IgD-negative memory B cell (primary cell): ENCODE data around the gene P2RX5. TPM values are rescaled to one million over a fixed set of nuclear protein-coding genes. Genes with fewer than 3 reads are reported as not detected.

Experiments
- H3K27ac Mint-ChIP-seq, 3 donors: one replicate each; pipeline ENCODE4 v1.8.0; 2020 to 2022; ENCODE audit warnings: mild to moderate bottlenecking in 3 of 3, mixed read lengths in 3 of 3, moderate library complexity in 1 of 3
- H3K27me3 Mint-ChIP-seq: one replicate; pipeline ENCODE4 v1.8.0; 2021; ENCODE audit warnings: mixed read lengths
- H3K36me3 Mint-ChIP-seq: one replicate; pipeline ENCODE4 v1.8.0; 2020; ENCODE audit warnings: mild to moderate bottlenecking, mixed read lengths
- H3K4me1 Mint-ChIP-seq, 3 donors: one replicate each; pipeline ENCODE4 v1.8.0; 2020 to 2022; ENCODE audit warnings: mixed read lengths in 3 of 3, mild to moderate bottlenecking in 1 of 3
- H3K4me3 Mint-ChIP-seq, 4 donors: one replicate each; pipeline ENCODE4 v1.8.0; 2020 to 2022; ENCODE audit warnings: mild to moderate bottlenecking in 4 of 4, mixed read lengths in 4 of 4, moderate library complexity in 3 of 4
- H3K9me3 Mint-ChIP-seq, 3 donors: one replicate each; pipeline ENCODE4 v1.8.0; 2020 to 2021; ENCODE audit warnings: mixed read lengths in 3 of 3, mild to moderate bottlenecking in 1 of 3
- polyA plus RNA-seq: library from polyadenylated mRNA; unstranded; fragments of 300-500 nt; fragmentation: Illumina TruSeq; gene quantifications from one replicate; pipeline ENCODE4 v1.2.3, GENCODE V29; 2021

Gene P2RX5
- polyA plus RNA-seq, 1 donor from 2014 or later: 764 TPM

DNA sequence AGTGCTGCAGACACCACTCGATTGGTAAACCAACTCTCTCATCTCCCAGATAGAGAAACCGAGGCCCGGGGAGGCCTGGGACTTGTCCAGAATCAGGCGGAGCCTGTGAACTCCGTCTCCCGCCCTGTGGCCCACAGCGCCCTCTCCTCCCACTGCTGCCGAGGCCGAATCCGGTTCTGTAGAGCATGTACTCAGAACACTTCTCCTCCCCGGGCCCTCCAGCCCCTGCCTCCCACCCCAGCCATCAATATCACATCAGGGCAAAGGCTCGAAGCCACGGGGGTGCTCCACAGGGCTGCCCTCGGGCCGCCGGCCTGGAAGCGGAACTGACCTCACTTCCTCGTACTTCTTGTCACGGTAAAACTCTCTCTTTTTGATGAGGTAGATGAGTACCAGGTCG lies 14.4 kb downstream of the P2RX5 start:
- H3K4me1 Mint-ChIP-seq: peaks cover 14 to 18% (median 17%) of the 10 kb centered on the region in 3 donors
- H3K4me3 Mint-ChIP-seq: peak overlapping the region in 2 of 4 donors; percentile 37 to 63
- no peaks in the 10 kb centered on the region for H3K9me3 Mint-ChIP-seq
- H3K27me3 Mint-ChIP-seq: no peaks in the 10 kb centered on the region
- peaks cover 10% of the 10 kb centered on the region for H3K36me3 Mint-ChIP-seq
- H3K27ac Mint-ChIP-seq: peak overlapping the region in 2 of 3 donors; percentile 39 to 71

DNA sequence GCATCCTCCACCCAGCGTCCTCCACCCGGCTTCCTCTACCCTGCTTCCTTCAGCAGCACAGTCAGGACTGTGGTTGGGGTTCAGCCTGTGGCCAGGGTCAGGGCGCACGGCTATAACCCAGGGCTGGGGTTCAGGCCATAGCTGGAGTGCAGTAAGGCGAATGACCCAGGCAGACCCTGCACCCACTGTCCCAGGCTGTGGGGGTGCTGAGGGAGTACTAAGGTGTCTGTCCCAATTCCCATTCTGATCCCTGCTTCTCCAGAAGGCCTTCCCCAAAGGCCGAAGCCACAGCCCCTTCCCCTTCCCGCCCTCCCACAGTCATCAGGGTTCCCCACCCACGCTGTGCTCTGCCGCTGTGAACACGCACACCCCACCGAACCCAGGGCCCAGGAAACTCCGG lies 14.9 kb downstream of the P2RX5 start:
- H3K9me3 Mint-ChIP-seq: no peaks in the 10 kb centered on the region
- H3K36me3 Mint-ChIP-seq: peaks cover 10% of the 10 kb centered on the region
- peaks cover 14 to 21% (median 18%) of the 10 kb centered on the region in 3 donors for H3K4me1 Mint-ChIP-seq
- H3K27ac Mint-ChIP-seq: no peak overlapping the region
- H3K4me3 Mint-ChIP-seq: no peak overlapping the region
- no peaks in the 10 kb centered on the region for H3K27me3 Mint-ChIP-seq

DNA sequence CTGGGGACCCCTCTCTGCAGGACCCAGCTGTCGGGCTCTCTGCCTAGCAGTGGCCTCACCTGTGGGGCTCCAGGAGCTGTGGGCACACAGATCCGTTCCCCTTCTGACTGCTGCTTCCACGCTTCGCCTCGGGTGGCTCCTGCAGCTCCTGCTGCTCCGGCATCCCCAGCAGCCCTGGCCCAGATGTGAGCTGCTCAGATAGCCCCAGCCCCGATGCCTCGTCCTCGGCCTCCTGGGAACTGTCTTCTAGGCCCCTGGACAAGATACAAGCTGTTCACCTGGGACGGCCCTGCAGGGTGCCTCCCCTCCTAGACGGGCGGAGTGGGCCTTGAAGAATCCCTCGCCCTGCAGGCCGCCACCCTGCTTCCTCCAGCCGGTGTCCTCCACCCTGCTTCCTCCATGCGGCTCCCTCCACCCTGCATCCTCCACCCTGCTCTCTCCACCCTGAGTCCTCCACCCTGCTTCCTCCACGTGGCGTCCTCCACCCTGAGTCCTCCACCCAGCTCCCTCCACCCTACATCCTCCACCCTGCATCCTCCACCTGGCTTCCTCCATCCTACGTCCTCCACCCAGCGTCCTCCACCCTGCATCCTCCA lies 16.3 kb downstream of the P2RX5 start:
- Mint-ChIP-seq H3K9me3 (no peaks in the 10 kb centered on the region), H3K4me3 (peak overlapping the region in 1 of 4 donors; percentile 55), H3K36me3 (peaks cover 10% of the 10 kb centered on the region), H3K27me3 (no peaks in the 10 kb centered on the region), H3K4me1 (peaks cover 14 to 22% (median 18%) of the 10 kb centered on the region in 3 donors), H3K27ac (peak overlapping the region in 2 of 3 donors; percentile 62 to 77)

DNA sequence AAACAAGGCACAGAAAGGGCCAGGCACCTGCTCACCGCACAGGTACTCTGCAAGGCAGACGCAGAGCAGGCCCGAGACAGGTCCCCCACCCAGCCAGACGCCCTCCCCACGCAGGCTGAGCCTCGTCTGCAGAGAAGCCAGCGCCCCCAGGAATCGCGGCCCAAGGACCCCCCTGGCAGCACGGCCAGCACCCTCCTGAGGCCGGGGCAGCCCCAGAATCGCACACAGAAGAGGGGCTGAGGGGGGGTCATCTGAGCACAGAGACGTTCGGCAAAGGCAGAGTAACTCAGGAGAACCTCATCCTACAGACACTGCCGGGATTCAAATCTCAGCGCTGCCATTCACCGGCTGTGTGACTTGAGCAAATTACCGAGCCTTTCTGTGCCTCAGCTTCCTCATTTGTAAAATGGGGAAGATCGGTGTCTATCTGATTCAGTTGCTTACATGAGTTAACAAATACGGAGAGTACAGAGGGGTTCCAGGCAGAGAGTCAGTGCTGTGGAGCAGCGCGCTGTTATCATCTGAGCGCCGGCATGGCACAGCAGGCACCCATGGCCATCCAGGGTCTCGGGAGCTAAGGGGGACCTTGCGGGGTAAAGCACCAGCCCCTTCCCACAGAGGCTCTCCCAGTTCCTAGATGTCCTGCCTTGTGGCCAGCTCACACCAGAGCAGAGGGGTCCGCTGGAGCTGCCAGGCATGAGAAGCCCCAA lies 17.0 kb downstream of the P2RX5 start:
- Mint-ChIP-seq H3K27me3 (no peaks in the 10 kb centered on the region), H3K27ac (peak overlapping the region in 1 of 3 donors; percentile 62), H3K4me1 (peaks cover 12 to 15% (median 15%) of the 10 kb centered on the region in 3 donors), H3K4me3 (no peak overlapping the region), H3K36me3 (peaks cover 10% of the 10 kb centered on the region), H3K9me3 (no peaks in the 10 kb centered on the region)

DNA sequence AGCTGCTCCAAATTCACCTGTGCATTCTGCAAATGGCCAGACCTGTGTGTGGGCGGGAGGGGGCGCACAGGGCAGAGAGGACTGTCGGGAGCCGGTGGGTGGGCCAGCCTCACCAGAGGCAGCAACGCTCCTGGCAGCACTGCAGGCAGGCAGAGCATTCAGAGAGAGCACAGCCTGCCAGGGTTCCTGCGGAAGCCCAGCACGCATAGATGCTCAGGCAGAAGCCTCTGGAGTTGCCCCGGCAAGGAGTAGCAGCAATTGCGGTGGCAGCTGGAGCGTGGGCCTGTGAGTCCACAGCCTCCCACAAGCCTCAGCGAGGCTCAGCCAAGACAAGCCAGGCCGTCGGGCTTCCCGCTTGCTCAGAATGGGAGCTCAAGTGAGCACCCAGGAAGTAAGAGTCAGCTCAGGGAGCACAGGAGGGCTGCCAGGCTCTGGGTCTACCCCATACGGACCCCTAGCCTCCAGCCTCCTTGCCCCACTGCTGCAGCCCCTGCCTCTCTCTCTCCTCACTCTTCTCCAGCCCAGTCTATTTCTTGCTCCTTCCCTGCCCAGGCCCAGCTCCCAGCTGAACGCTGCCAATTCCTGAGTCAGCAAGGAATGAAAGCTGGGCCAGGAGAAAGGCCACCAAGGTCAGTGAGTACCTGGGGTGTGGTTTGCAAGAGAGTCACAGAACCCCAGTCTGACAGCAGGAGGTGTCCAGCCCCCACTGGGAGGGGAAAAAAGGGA lies 17.7 kb downstream of the P2RX5 start:
- Mint-ChIP-seq H3K27me3 (no peaks in the 10 kb centered on the region), H3K4me3 (no peak overlapping the region), H3K27ac (peak overlapping the region in 1 of 3 donors; percentile 39), H3K4me1 (peaks cover 6 to 11% (median 11%) of the 10 kb centered on the region in 3 donors), H3K9me3 (no peaks in the 10 kb centered on the region), H3K36me3 (peaks cover 7% of the 10 kb centered on the region)

DNA sequence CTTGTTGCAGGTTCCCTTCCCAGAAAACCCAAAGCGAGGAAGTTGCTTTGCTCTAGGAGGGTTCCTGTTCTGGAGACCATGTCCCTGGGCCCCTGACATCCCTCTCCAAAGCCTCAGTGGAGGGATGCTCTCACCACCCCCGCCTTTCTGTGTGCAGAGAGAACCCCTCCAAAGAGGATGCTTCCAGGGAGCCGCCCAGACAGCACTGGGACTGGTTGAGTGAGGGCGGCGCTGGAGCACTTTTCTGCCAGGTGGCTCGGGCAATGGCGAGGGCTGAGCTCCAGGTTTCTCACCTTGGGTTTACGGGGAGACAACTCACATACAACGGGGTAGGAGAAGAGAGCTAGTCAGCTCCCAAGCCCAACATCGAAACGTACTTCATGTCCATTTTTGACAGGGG lies 20.1 kb downstream of the P2RX5 start:
- H3K36me3 Mint-ChIP-seq: no peaks in the 10 kb centered on the region
- peaks cover 1 to 6% (median 2%) of the 10 kb centered on the region in 3 donors for H3K4me1 Mint-ChIP-seq
- H3K9me3 Mint-ChIP-seq: no peaks in the 10 kb centered on the region
- H3K27me3 Mint-ChIP-seq: no peaks in the 10 kb centered on the region
- peak overlapping the region in 2 of 3 donors; percentile 19 to 88 for H3K27ac Mint-ChIP-seq
- peak overlapping the region in 1 of 4 donors; percentile 38 for H3K4me3 Mint-ChIP-seq

GRCh38 chr17:3672571-3672970 lies 23.4 kb downstream of the P2RX5 start:
- Mint-ChIP-seq H3K36me3 (no peaks in the 10 kb centered on the region), H3K27ac (peak overlapping the region in 1 of 3 donors; percentile 84), H3K4me1 (peaks cover 9 to 25% (median 11%) of the 10 kb centered on the region in 3 donors), H3K4me3 (peak overlapping the region in 1 of 4 donors; percentile 85), H3K27me3 (no peaks in the 10 kb centered on the region), H3K9me3 (no peaks in the 10 kb centered on the region)

- peak overlapping the region; percentile 92 to 100 (median 96) for H3K27ac Mint-ChIP-seq
- H3K9me3 Mint-ChIP-seq: no peaks in the 10 kb centered on the region
- H3K27me3 Mint-ChIP-seq: no peaks in the 10 kb centered on the region
- H3K4me3 Mint-ChIP-seq: peak overlapping the region; percentile 92 to 100 (median 98)
- no peaks in the 10 kb centered on the region for H3K36me3 Mint-ChIP-seq
- H3K4me1 Mint-ChIP-seq: peaks cover 17 to 25% (median 19%) of the 10 kb centered on the region in 3 donors
Observed at GRCh38 chr17:3669548-3669947, 26.4 kb downstream of the P2RX5 start.

DNA sequence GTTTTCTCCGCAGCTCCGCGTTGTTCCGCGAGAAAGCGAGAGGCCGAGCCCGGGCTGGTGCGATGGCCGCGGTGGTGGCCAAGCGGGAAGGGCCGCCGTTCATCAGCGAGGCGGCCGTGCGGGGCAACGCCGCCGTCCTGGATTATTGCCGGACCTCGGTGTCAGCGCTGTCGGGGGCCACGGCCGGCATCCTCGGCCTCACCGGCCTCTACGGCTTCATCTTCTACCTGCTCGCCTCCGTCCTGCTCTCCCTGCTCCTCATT lies 26.9 kb downstream of the P2RX5 start:
- no peaks in the 10 kb centered on the region for H3K9me3 Mint-ChIP-seq
- no peaks in the 10 kb centered on the region for H3K36me3 Mint-ChIP-seq
- no peaks in the 10 kb centered on the region for H3K27me3 Mint-ChIP-seq
- H3K4me3 Mint-ChIP-seq: peak overlapping the region; percentile 92 to 100 (median 98)
- peaks cover 17 to 25% (median 19%) of the 10 kb centered on the region in 3 donors for H3K4me1 Mint-ChIP-seq
- H3K27ac Mint-ChIP-seq: peak overlapping the region; percentile 92 to 100 (median 96)

GRCh38 chr17:3668279-3669084 lies 27.5 kb downstream of the P2RX5 start, which contains the start of the genes EMC6 and TAX1BP3:
EMC6 (plus strand) TSS chr17:3668812; CDS start chr17:3669147, 335 bp downstream.
TAX1BP3 (minus strand) TSS chr17:3668578; CDS start chr17:3668526, 52 bp downstream.
- Mint-ChIP-seq H3K9me3 (no peaks in the 10 kb centered on the region), H3K27me3 (no peaks in the 10 kb centered on the region), H3K27ac (peak within 1 kb of the TSS; percentile 92 to 100 (median 96)), H3K36me3 (no peaks in the 10 kb centered on the region), H3K4me1 (peaks cover 17 to 25% (median 19%) of the 10 kb centered on the region in 3 donors), H3K4me3 (peak within 1 kb of the TSS; percentile 92 to 100 (median 98))

- H3K4me1 Mint-ChIP-seq: peaks cover 17 to 25% (median 19%) of the 10 kb centered on the region in 3 donors
- peak overlapping the region; percentile 91 to 100 (median 94) for H3K4me3 Mint-ChIP-seq
- no peaks in the 10 kb centered on the region for H3K36me3 Mint-ChIP-seq
- H3K9me3 Mint-ChIP-seq: no peaks in the 10 kb centered on the region
- peak overlapping the region in 2 of 3 donors; percentile 39 to 100 for H3K27ac Mint-ChIP-seq
- no peaks in the 10 kb centered on the region for H3K27me3 Mint-ChIP-seq
Observed at GRCh38 chr17:3667366-3668278, 28.3 kb downstream of the P2RX5 start.

- Mint-ChIP-seq H3K36me3 (peaks cover 2% of the 10 kb centered on the region), H3K4me3 (peak overlapping the region; percentile 30 to 100 (median 87)), H3K27ac (peak overlapping the region in 2 of 3 donors; percentile 87 to 91), H3K27me3 (no peaks in the 10 kb centered on the region), H3K9me3 (no peaks in the 10 kb centered on the region), H3K4me1 (peaks cover 17 to 25% (median 19%) of the 10 kb centered on the region in 3 donors)
Observed at GRCh38 chr17:3666516-3666915, 29.4 kb downstream of the P2RX5 start.

DNA sequence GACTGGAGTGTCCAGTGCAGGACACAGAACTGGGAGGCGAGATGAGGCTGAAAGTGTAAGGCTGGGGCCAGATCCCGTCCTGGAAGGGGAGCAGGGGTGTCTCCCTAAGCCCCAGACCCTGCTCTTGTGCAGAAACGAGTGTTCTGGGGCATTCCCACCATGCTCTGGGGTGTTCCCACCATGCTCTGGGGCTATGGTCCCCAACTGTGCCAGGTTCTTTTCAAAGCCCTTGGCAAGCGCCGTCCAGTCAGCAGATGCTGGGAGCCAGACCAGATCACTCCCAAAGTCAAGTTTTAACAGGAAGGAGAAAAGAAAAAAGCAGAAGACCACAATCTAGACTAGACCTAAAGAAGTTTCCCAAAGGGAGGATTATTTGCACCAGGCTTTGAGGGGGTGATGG lies 30.1 kb downstream of the P2RX5 start:
- Mint-ChIP-seq H3K27ac (peak overlapping the region in 2 of 3 donors; percentile 87 to 91), H3K4me3 (peak overlapping the region in 2 of 4 donors; percentile 21 to 100), H3K4me1 (peaks cover 16 to 25% (median 19%) of the 10 kb centered on the region in 3 donors), H3K36me3 (peaks cover 5% of the 10 kb centered on the region), H3K9me3 (no peaks in the 10 kb centered on the region), H3K27me3 (no peaks in the 10 kb centered on the region)
